ENCODE results near the gene APLP1. TPM values are rescaled to one million over a fixed set of nuclear protein-coding genes. Genes with fewer than 3 reads are reported as not detected.
"Not testable (repeated sequence)": the region's sequence is repeated elsewhere in the genome, so short reads cannot be mapped to it uniquely, and the experiment has no call there.

APLP1 gene
- total RNA-seq, 1 donor from 2014 or later: 25.7 TPM

GRCh38 chr19:35901055-35901644 is 32.8 kb downstream of the APLP1 start:
- ATAC-seq (no peak), DNase-seq (no peak)
- intact Hi-C loops (cut with micrococcal nuclease): no loop called here

GRCh38 chr19:35901854-35902661 is 33.7 kb downstream of the APLP1 start, which contains the start of gene HCST:
Gene HCST, plus strand, starts transcription at chr19:35902529. Its CDS starts 65 bp downstream, at chr19:35902594.
- no peak for ATAC-seq
- intact Hi-C loops (cut with micrococcal nuclease): no loop called here
- no peak for DNase-seq

- ATAC-seq (no peak), DNase-seq (no peak)
- intact Hi-C loops (cut with micrococcal nuclease): no loop called here
These were observed 34.6 kb downstream of the APLP1 start for GRCh38 chr19:35902870-35903475.

- ATAC-seq: peak; percentile 18
- intact Hi-C loops (cut with micrococcal nuclease): no loop called here
- DNase-seq: peak; percentile 80
These were observed 35.3 kb downstream of the APLP1 start for GRCh38 chr19:35903550-35904179.

GRCh38 chr19:35904311-35905068 is 36.1 kb downstream of the APLP1 start:
- ATAC-seq (no peak), DNase-seq (no peak)
- intact Hi-C loops (cut with micrococcal nuclease): no loop called here

- DNase-seq: no peak
- ATAC-seq: no peak
- intact Hi-C loops (cut with micrococcal nuclease): no loop called here
These were observed 36.9 kb downstream of the APLP1 start for GRCh38 chr19:35905178-35905727.

- ATAC-seq: no peak
- intact Hi-C loops (cut with micrococcal nuclease): no loop called here
- no peak for DNase-seq
These were observed 39.0 kb downstream of the APLP1 start for GRCh38 chr19:35907377-35907745.

- ATAC-seq (peak; percentile 59), DNase-seq (peak; percentile 54)
- intact Hi-C loops (cut with micrococcal nuclease): no loop called here
These were observed 39.7 kb downstream of the APLP1 start, which contains the start of gene TYROBP for GRCh38 chr19:35908010-35908441. Gene TYROBP, minus strand, starts transcription at chr19:35908295. Its CDS starts 67 bp downstream, at chr19:35908228.

GRCh38 chr19:35908973-35909683 is 40.8 kb downstream of the APLP1 start:
- intact Hi-C loops (cut with micrococcal nuclease): no loop called here
- ATAC-seq (peak; percentile 85), DNase-seq (peak; percentile 80)

GRCh38 chr19:35909684-35910035 is 41.3 kb downstream of the APLP1 start:
- ATAC-seq (no peak), DNase-seq (no peak)
- intact Hi-C loops (cut with micrococcal nuclease): no loop called here

- ATAC-seq; intact Hi-C loops (cut with micrococcal nuclease); DNase-seq: not testable (repeated sequence)
These were observed 42.0 kb downstream of the APLP1 start for GRCh38 chr19:35910355-35910754.

- intact Hi-C loops (cut with micrococcal nuclease): no loop called here
- ATAC-seq (no peak), DNase-seq (no peak)
These were observed 42.8 kb downstream of the APLP1 start for GRCh38 chr19:35911173-35911572.

- ATAC-seq: no peak
- no peak for DNase-seq
- intact Hi-C loops (cut with micrococcal nuclease): no loop called here
These were observed 43.4 kb downstream of the APLP1 start for GRCh38 chr19:35911790-35912189.

- DNase-seq (no peak), ATAC-seq (no peak)
- intact Hi-C loops (cut with micrococcal nuclease): no loop called here
These were observed 45.2 kb downstream of the APLP1 start for GRCh38 chr19:35913589-35913988.

GRCh38 chr19:35915443-35915842 is 47.1 kb downstream of the APLP1 start:
- intact Hi-C loops (cut with micrococcal nuclease): no loop called here

GRCh38 chr19:35919306-35919705 is 50.9 kb downstream of the APLP1 start:
- DNase-seq: no peak
- no peak for ATAC-seq
- intact Hi-C loops (cut with micrococcal nuclease): no loop called here

More at GRCh38 chr19:35915443-35915842, 47.1 kb downstream of the APLP1 start:
- DNase-seq (no peak), ATAC-seq (no peak)

GRCh38 chr19:35921012-35921411 is 52.6 kb downstream of the APLP1 start:
- no peak for DNase-seq
- intact Hi-C loops (cut with micrococcal nuclease): no loop called here
- no peak for ATAC-seq

- intact Hi-C loops (cut with micrococcal nuclease): no loop called here
- ATAC-seq: no peak
These were observed 57.1 kb downstream of the APLP1 start for GRCh38 chr19:35925501-35925900.

More at GRCh38 chr19:35925501-35925900, 57.1 kb downstream of the APLP1 start:
- no peak for DNase-seq
